GM12892 (cell line): ENCODE data around the gene SIK3.

ENCODE experiments used
- POLR2A ChIP-seq: IDR thresholded peaks from 2 replicates; pipeline ENCODE4 v1.6.1; 2011; ENCODE audit warnings: low read depth, low read length, control low read depth
- POLR2AphosphoS5 ChIP-seq: IDR thresholded peaks from 2 replicates; pipeline ENCODE4 v1.6.1; 2011; ENCODE audit warnings: low read depth, low read length, control low read depth

- TF ChIP-seq POLR2A (no peak), POLR2AphosphoS5 (no peak)
Observed at GRCh38 chr11:116896211-116896610, 202.0 kb downstream of the SIK3 start.
